ENCODE data around the gene NT5M. TPM values are rescaled to one million over a fixed set of nuclear protein-coding genes. Genes with fewer than 3 reads are reported as not detected.

The NT5M gene
- total RNA-seq, 1 experiment from 2014 or later: 5.5 TPM

DNA sequence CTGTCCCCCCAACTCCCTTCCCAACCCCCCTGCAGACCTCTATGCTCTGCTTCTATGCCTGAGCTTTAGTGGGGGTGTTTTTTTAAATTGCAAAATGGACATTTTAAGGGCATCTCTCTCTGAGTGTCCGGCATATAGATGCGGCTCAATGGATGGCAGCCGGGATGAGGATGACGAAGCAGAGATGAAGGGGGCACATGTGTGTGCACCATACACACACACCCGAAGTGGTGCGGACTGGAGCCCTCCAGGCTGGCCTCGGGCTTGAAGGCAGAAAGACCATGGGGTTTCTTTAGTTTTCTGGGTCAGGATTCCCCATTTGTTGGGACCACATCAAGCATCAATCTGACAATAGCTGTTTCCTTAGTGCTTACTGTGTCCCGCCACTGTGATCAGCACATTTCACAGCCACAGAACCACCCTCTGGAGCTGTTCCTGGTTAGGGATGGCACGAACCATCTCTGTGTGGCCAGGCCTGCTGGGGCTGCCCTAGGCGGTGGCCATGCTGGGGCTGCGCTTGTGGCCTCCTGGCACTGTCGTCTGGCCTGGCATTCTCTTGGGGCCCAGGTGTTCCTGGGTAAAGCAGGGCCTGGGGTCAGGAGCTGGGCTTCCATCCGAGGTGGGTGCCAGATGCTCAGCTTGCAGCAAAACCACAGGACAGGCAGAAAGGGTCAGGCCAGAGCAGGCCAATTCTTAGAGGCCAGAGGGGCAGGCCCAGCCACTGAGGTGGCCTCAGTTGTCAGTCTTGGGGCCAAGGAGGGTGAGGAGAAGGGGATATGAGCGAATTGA, 49.9 kb downstream of the NT5M start:
- ChIA-PET POLR2A (no interaction called here), CTCF (interaction anchor here (0.8 to 7.2 kb wide), 5 partner anchors 40 to 289 kb away, joined by 3 to 82 read pairs (median 3); no protein-coding TSS in a partner anchor)
- intact Hi-C loops (cut with micrococcal nuclease): no loop called here
- Mint-ChIP-seq H3K27ac (ENCODE audit: low read depth, unreplicated experiment) (no peak overlapping the region), H3K4me1 (ENCODE audit: insufficient read depth, unreplicated experiment) (no peaks in the 10 kb centered on the region), H3K9me3 (ENCODE audit: unreplicated experiment) (no peaks in the 10 kb centered on the region), H3K4me3 (ENCODE audit: unreplicated experiment) (no peak overlapping the region), H3K27me3 (ENCODE audit: insufficient read depth, unreplicated experiment) (peaks cover 8% of the 10 kb centered on the region), H3K36me3 (ENCODE audit: insufficient read depth, unreplicated experiment) (no peaks in the 10 kb centered on the region)
- TF ChIP-seq, protein P1, sequence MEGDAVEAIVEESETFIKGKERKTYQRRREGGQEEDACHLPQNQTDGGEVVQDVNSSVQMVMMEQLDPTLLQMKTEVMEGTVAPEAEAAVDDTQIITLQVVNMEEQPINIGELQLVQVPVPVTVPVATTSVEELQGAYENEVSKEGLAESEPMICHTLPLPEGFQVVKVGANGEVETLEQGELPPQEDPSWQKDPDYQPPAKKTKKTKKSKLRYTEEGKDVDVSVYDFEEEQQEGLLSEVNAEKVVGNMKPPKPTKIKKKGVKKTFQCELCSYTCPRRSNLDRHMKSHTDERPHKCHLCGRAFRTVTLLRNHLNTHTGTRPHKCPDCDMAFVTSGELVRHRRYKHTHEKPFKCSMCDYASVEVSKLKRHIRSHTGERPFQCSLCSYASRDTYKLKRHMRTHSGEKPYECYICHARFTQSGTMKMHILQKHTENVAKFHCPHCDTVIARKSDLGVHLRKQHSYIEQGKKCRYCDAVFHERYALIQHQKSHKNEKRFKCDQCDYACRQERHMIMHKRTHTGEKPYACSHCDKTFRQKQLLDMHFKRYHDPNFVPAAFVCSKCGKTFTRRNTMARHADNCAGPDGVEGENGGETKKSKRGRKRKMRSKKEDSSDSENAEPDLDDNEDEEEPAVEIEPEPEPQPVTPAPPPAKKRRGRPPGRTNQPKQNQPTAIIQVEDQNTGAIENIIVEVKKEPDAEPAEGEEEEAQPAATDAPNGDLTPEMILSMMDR (IDR thresholded peaks at IDR 0.05; ENCODE audit: unreplicated experiment): no peak
- no peak for DNase-seq (ENCODE audit: unreplicated experiment)
- no TSS peak for BruUV-seq (replicated peaks)

DNA sequence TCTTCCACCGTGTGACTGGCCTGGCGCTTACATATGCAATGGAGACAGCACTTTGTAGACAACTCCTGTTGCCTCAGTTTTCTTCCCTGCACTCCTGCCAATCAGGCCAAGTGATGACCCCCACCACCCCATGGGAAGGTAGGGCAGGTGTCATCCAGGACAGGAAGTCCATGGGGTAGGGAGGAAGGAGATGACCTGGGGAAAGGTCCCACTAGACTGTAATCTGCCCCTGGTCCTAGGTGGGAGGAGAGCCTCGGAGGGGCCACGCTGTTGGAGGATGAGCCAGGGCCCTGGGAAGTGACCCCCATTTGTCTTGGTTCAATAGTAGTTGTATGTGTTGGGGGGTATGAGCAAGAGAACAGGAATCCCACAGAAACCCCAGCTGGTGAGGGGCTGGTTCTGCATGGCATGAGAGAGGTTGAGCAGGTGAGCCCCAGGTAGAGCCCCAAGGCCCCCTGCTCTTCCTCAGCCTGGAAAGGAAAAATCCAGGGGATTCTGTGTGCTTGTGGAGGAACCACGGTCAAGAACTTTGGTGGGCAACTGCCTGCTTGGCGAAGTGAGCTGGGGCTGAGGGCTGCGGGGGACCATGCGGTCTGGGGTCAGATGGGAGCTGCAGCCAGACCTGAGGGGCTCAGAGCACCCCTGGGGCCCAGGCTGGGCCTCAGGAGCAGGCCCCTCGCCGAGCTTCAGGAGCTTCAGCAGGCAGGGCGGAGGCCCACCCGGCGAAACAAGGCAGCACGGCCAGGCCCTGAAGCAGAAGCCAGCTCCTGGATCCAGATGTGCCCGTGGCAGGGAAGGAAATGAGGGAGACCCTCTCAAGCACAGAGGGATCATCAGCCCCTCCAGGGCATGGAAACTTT, 50.7 kb downstream of the NT5M start:
- ChIA-PET POLR2A (interaction anchor here (1.3 kb wide), 1 partner anchor 113 kb away, joined by 3 read pairs; no protein-coding TSS in a partner anchor), CTCF (interaction anchor here (0.5 to 7.2 kb wide), 29 partner anchors 8 to 334 kb away, joined by 3 to 82 read pairs (median 4); partner anchors contain the start of genes PEMT and RASD1)
- no peaks in the 10 kb centered on the region for H3K4me1 Mint-ChIP-seq (ENCODE audit: insufficient read depth, unreplicated experiment)
- BruUV-seq (replicated peaks): no TSS peak
- H3K4me3 Mint-ChIP-seq (ENCODE audit: unreplicated experiment): no peak overlapping the region
- H3K36me3 Mint-ChIP-seq (ENCODE audit: insufficient read depth, unreplicated experiment): no peaks in the 10 kb centered on the region
- H3K27ac Mint-ChIP-seq (ENCODE audit: low read depth, unreplicated experiment): no peak overlapping the region
- H3K27me3 Mint-ChIP-seq (ENCODE audit: insufficient read depth, unreplicated experiment): peaks cover 16% of the 10 kb centered on the region
- intact Hi-C loops (cut with micrococcal nuclease): no loop called here
- no peak for DNase-seq (ENCODE audit: unreplicated experiment)
- H3K9me3 Mint-ChIP-seq (ENCODE audit: unreplicated experiment): peaks cover 6% of the 10 kb centered on the region
- TF ChIP-seq, protein P1 (IDR thresholded peaks at IDR 0.05; ENCODE audit: unreplicated experiment): no peak

DNA sequence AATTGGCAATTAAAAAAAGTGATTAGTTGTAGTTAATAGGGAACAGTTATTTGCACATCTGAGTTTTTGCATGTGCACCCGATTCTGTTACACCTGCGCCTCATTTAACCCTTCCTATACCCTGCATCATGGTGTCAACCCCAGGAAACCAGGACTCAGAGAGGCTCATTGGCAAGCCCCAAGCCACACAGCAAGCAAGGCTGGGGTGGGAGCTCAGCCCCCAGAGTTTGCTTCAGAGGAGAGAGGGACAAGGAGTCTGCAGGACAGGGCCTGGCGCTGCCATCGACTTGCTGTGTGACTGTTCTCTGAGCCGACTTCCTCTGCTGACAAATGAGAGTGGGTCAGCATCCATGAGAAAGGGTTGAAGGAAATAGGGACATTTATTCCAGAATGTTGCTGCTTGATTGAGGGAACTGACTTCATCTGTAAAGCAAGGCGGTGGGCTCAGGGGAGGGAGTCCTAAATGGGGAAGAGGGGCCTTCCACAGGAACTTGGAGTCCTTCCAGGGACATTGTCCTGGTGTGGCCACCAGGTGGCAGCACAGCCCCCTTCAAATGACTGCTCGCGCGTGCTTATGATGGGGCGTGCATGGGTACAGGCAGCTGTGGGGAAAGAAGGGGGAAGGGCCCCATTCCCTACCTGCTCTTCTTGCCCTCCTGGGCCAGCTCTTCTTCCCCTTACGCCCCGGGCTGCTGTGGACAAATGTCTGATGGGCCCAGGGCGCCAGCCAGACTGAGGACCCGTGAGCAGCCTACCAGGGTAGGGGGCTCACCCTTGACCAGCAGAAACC, 51.6 kb downstream of the NT5M start:
- H3K4me3 Mint-ChIP-seq (ENCODE audit: unreplicated experiment): no peak overlapping the region
- no peaks in the 10 kb centered on the region for H3K36me3 Mint-ChIP-seq (ENCODE audit: insufficient read depth, unreplicated experiment)
- H3K27me3 Mint-ChIP-seq (ENCODE audit: insufficient read depth, unreplicated experiment): peaks cover 25% of the 10 kb centered on the region
- POLR2A ChIA-PET: interaction anchor here (0.5 to 1.3 kb wide), 3 partner anchors 112 to 352 kb away, joined by 3 to 4 read pairs (median 3); no protein-coding TSS in a partner anchor
- DNase-seq (ENCODE audit: unreplicated experiment): peak; percentile 62
- CTCF ChIA-PET: interaction anchor here (0.5 to 7.2 kb wide), 47 partner anchors 9 to 1620 kb away, joined by 3 to 82 read pairs (median 4); partner anchors contain the start of genes PEMT and RASD1
- intact Hi-C loops (cut with micrococcal nuclease): loop anchor here (5.0 kb wide), 1 partner anchor 352 kb away; no protein-coding TSS in a partner anchor
- H3K4me1 Mint-ChIP-seq (ENCODE audit: insufficient read depth, unreplicated experiment): no peaks in the 10 kb centered on the region
- BruUV-seq (replicated peaks): no TSS peak
- no peak overlapping the region for H3K27ac Mint-ChIP-seq (ENCODE audit: low read depth, unreplicated experiment)
- TF ChIP-seq, protein P1 (IDR thresholded peaks at IDR 0.05; ENCODE audit: unreplicated experiment): peak; percentile 90
- H3K9me3 Mint-ChIP-seq (ENCODE audit: unreplicated experiment): peaks cover 14% of the 10 kb centered on the region

Data from MCF 10A (cell line).